Activated CD8-positive, alpha-beta memory T cell treated with anti-CD3 and anti-CD28 coated beads, Interleukin-2, amount 50 U/mL, for 1 hour (primary cell): Measurements from ENCODE around the gene PCDHGA4.
"Not testable (repeated sequence)": the region's sequence is repeated elsewhere in the genome, so short reads cannot be mapped to it uniquely, and the experiment has no call there.

ENCODE experiments used
- DNase-seq: peaks from one replicate; pipeline ENCODE4 v3.0.0-alpha.2; 2020; ENCODE audit errors: extremely low read depth

Gene PCDHGA4

DNA sequence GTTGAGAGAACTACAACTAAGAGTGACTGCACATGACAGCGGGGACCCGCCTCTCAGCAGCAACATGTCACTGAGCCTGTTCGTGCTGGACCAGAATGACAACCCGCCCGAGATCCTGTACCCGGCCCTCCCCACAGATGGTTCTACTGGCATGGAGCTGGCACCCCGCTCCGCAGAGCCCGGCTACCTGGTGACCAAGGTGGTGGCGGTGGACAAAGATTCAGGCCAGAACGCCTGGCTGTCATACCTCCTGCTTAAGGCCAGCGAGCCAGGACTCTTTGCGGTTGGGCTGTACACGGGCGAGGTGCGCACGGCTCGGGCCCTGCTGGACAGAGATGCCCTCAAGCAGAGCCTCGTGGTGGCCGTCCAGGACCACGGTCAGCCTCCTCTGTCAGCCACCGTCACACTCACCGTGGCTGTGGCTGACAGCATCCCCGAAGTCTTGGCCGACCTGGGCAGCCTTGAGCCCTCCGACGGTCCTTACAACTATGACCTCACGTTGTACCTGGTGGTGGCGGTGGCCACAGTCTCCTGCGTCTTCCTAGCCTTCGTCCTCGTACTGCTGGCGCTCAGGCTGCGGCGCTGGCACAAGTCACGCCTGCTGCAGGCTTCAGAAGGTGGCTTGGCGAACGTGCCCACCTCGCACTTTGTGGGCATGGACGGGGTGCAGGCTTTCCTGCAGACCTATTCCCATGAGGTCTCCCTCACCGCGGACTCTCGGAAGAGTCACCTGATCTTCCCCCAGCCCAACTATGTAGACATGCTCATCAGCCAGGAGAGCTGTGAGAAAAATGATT lies 29.8 kb downstream of the PCDHGA4 start:
- DNase-seq = no peak

- DNase-seq = not testable (repeated sequence)
Observed at GRCh38 chr5:141387557-141388311, 32.9 kb downstream of the PCDHGA4 start, which contains the start of gene PCDHGB4. Gene PCDHGB4 (plus strand): TSS chr5:141387698. CDS start chr5:141387885, 187 bp downstream.

GRCh38 chr5:141388661-141389060 lies 33.8 kb downstream of the PCDHGA4 start:
- no peak for DNase-seq

DNA sequence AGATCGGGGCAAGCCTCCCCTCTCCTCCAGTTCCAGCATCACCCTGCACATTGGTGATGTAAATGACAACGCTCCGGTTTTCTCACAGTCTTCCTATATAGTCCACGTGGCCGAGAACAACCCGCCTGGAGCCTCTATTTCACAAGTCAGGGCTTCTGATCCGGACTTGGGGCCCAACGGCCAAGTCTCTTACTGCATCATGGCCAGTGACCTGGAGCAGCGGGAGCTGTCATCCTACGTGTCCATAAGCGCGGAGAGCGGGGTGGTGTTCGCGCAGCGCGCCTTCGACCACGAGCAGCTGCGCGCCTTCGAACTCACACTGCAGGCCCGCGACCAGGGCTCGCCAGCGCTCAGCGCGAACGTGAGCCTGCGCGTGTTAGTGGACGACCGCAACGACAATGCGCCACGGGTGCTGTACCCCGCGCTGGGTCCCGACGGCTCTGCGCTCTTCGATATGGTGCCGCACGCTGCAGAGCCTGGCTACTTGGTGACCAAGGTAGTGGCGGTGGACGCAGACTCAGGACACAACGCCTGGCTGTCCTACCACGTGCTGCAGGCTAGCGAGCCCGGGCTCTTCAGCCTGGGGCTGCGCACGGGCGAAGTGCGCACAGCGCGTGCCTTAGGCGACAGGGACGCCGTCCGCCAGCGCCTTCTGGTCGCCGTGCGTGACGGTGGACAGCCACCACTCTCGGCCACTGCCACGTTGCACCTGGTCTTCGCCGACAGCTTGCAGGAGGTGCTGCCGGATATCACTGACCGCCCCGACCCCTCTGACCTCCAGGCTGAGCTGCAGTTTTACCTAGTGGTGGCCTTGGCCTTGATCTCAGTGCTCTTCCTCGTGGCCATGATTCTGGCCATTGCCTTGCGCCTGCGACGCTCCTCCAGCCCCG lies 34.6 kb downstream of the PCDHGA4 start:
- no peak for DNase-seq

DNA sequence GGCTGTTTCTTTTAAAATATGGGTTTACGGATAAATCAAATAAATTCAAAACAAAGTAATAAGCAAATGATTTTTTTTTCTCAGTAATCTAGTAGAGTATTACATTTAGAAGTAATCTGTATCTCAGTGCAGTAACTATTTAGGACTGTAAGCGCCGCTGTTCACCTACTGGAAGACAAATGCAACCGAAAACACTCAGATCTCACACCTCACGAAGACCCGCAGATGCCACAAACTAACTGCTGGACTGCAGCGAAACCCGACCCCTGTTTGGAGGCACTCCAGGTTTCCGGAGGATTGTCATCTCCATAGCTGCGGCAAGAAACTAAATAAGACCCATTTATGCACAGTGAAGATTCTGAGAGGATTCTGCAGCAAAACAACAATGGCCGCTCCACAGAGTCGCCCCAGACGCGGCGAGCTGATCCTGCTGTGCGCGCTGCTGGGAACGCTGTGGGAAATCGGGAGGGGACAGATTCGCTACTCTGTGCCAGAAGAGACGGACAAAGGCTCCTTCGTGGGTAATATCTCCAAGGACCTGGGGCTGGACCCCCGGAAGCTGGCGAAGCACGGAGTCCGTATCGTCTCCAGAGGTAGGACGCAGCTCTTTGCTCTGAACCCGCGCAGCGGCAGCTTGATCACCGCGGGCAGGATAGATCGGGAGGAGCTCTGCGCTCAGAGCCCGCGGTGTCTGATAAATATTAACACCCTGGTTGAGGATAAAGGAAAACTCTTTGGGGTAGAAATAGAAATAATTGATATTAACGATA lies 37.8 kb downstream of the PCDHGA4 start, which contains the start of gene PCDHGA8:
PCDHGA8 (plus strand) TSS at position 205 of the 770 bp plus-strand sequence; CDS start at position 386, 181 bp downstream.
- DNase-seq = no peak

DNA sequence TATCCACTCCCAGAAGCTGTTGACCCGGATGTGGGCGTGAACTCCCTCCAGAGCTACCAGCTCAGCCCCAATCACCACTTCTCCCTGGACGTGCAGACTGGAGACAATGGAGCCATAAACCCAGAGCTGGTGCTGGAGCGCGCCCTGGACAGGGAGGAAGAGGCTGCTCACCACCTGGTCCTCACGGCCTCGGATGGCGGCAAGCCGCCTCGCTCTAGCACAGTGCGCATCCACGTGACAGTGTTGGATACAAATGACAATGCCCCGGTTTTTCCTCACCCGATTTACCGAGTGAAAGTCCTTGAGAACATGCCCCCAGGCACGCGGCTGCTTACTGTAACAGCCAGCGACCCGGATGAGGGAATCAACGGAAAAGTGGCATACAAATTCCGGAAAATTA lies 38.4 kb downstream of the PCDHGA4 start:
- no peak for DNase-seq

GRCh38 chr5:141394401-141395187 lies 39.8 kb downstream of the PCDHGA4 start:
- DNase-seq = not testable (repeated sequence)

DNA sequence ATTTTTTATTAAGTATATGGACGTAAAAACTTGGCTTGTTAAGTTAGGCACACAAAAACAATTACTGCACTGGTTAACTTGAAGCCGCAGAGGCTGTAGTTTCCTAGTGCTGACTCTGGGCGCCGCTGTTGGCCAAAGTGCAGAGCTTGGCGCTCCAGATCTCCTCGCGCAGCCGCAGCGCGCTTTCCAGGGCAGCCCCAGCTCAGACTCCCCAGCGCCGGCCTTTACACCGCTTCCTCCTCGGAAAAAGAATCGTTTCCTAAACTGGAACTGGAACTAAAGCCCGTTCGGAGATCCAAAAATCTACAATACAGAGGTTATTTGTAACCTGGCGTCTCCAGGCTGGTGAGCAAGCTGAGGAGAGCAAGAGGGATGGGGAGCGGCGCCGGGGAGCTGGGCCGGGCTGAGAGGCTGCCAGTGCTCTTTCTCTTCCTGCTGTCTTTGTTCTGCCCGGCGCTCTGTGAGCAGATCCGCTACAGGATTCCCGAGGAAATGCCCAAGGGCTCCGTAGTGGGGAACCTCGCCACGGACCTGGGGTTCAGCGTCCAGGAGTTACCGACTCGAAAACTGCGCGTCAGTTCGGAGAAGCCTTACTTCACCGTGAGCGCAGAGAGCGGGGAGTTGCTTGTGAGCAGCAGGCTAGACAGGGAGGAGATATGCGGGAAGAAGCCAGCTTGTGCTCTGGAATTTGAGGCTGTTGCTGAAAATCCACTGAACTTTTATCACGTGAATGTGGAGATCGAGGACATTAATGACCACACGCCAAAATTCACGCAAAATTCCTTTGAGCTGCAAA lies 43.1 kb downstream of the PCDHGA4 start, which contains the start of gene PCDHGB5:
PCDHGB5 (plus strand) TSS at position 192 of the 796 bp plus-strand sequence; CDS start at position 373, 181 bp downstream.
- DNase-seq = not testable (repeated sequence)

GRCh38 chr5:141398608-141399007 lies 43.8 kb downstream of the PCDHGA4 start:
- DNase-seq = no peak

DNA sequence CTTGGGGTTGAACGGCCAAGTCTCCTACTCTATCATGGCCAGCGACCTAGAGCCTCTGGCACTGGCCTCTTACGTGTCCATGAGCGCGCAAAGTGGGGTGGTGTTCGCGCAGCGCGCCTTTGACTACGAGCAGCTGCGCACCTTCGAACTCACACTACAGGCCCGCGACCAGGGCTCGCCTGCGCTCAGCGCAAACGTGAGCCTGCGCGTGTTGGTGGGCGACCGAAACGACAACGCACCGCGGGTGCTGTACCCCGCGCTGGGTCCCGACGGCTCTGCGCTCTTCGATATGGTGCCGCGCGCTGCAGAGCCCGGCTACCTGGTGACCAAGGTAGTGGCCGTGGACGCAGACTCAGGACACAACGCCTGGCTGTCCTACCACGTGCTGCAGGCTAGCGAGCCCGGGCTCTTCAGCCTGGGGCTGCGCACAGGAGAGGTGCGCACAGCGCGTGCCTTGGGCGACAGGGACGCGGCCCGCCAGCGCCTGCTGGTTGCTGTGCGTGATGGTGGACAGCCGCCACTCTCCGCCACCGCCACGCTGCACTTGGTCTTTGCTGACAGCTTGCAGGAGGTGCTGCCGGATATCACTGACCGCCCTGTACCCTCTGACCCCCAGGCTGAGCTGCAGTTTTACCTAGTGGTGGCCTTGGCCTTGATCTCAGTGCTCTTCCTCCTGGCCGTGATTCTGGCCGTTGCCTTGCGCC lies 44.9 kb downstream of the PCDHGA4 start:
- no peak for DNase-seq

DNA sequence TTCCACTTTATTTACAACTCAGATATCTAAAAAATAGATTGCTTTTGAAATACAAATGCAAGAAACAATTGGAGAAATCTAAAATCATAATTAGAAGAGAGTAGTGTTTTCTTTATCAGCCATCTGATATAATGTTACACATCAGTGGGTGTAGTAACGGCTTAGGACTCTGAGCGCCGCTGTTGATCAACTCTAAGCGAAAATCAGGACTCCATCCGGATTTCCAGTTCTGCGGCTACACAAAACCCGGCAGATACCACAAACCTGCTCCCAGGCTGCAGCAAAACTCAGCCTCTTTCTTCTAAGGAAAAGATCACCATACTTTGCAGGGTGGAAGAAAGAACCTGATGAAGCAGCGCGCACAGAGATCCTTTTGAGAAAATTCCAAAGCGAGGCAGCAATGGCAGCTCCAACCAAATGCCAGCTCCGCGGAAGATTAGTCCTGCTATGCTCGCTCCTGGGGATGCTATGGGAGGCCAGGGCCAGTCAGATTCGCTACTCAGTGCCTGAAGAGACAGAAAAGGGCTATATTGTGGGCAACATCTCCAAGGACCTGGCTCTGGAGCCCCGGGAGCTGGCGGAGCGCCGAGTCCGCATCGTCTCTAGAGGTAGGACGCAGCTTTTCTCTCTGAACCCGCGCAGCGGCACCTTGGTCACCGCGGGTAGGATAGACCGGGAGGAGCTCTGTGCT lies 47.9 kb downstream of the PCDHGA4 start, which contains the start of gene PCDHGA9:
PCDHGA9 (plus strand) TSS at position 226 of the 691 bp plus-strand sequence; CDS start at position 401, 175 bp downstream.
- no peak for DNase-seq

- no peak for DNase-seq
Observed at GRCh38 chr5:141403387-141403786, 48.6 kb downstream of the PCDHGA4 start.
